GM23338 (cell line): Measurements from ENCODE around the gene TMEM236. TPM values are rescaled to one million over a fixed set of nuclear protein-coding genes. Genes with fewer than 3 reads are reported as not detected.

Experiments
- ATAC-seq: fragments of 200-7000 bp; cut with Tn5 transposase; 3 replicates; pipeline ENCODE4 v1.9.1; 2020
- DNase-seq: peaks from one replicate; pipeline ENCODE4 v3.0.0-alpha.2; 2015; ENCODE audit warnings: low spot score
- H2AFZ ChIP-seq: fragments of 200-600 bp; sonication (generic); 2 replicates; pipeline ENCODE4 v1.8.0; 2016; ENCODE audit warnings: antibody characterized with exemption, mild to moderate bottlenecking, moderate library complexity
- H3F3A ChIP-seq: fragments of 200-600 bp; sonication (generic); replicated peaks from 2 replicates; pipeline ENCODE4 v1.8.0; 2017; ENCODE audit warnings: antibody characterized with exemption, mixed run types, low read depth
- H3K27ac ChIP-seq: fragments of 200-600 bp; sonication (generic); 2 replicates; pipeline ENCODE4 v1.6.1; 2016; ENCODE audit warnings: low read depth
- H3K27me3 ChIP-seq: fragments of 200-600 bp; sonication (generic); 2 replicates; pipeline ENCODE4 v1.8.0; 2016; ENCODE audit warnings: mild to moderate bottlenecking, mixed run types, moderate library complexity; ENCODE audit not compliant: insufficient read depth
- H3K36me3 ChIP-seq: fragments of 200-600 bp; sonication (generic); 2 replicates; pipeline ENCODE4 v1.8.0; 2016; ENCODE audit warnings: mild to moderate bottlenecking; ENCODE audit not compliant: insufficient read depth
- H3K4me1 ChIP-seq: fragments of 200-600 bp; sonication (generic); 2 replicates; pipeline ENCODE4 v1.8.0; 2016; ENCODE audit warnings: mild to moderate bottlenecking, moderate library complexity; ENCODE audit not compliant: insufficient read depth
- H3K4me2 ChIP-seq: fragments of 200-600 bp; sonication (generic); 2 replicates; pipeline ENCODE4 v1.7.1; 2017; ENCODE audit warnings: mixed run types
- H3K4me3 ChIP-seq: fragments of 200-600 bp; sonication (generic); 2 replicates; pipeline ENCODE4 v1.6.1; 2016; ENCODE audit warnings: mixed run types
- H3K79me2 ChIP-seq: fragments of 200-600 bp; sonication (generic); replicated peaks from 2 replicates; pipeline ENCODE4 v1.8.0; 2017; ENCODE audit warnings: mild to moderate bottlenecking; ENCODE audit not compliant: insufficient read depth
- H3K9me2 ChIP-seq: fragments of 200-600 bp; sonication (generic); 2 replicates; pipeline ENCODE4 v1.8.0; 2017; ENCODE audit not compliant: insufficient read depth
- H4K20me1 ChIP-seq: fragments of 200-600 bp; sonication (generic); replicated peaks from 2 replicates; pipeline ENCODE4 v1.8.0; 2017; ENCODE audit warnings: mild to moderate bottlenecking; ENCODE audit not compliant: insufficient read depth
- H3K27ac Mint-ChIP-seq: 2 replicates; pipeline ENCODE4 v1.8.0; 2020; ENCODE audit warnings: inconsistent platforms, mild to moderate bottlenecking, moderate library complexity, mixed read lengths
- H3K27me3 Mint-ChIP-seq: 3 replicates; pipeline ENCODE4 v1.8.0; 2022; ENCODE audit warnings: low read depth, mild to moderate bottlenecking, moderate library complexity, mixed read lengths, inconsistent platforms; ENCODE audit not compliant: insufficient read depth, poor library complexity
- H3K36me3 Mint-ChIP-seq: 3 replicates; pipeline ENCODE4 v1.8.0; 2021; ENCODE audit warnings: low read depth, mild to moderate bottlenecking, inconsistent platforms, moderate library complexity, mixed read lengths
- H3K4me1 Mint-ChIP-seq: 3 replicates; pipeline ENCODE4 v1.8.0; 2020; ENCODE audit warnings: mild to moderate bottlenecking, inconsistent platforms, mixed read lengths
- H3K4me3 Mint-ChIP-seq: 3 replicates; pipeline ENCODE4 v1.8.0; 2021; ENCODE audit warnings: moderate library complexity, mild to moderate bottlenecking, inconsistent platforms, mixed read lengths
- H3K9me3 Mint-ChIP-seq: 3 replicates; pipeline ENCODE4 v1.8.0; 2020; ENCODE audit warnings: moderate library complexity, mild to moderate bottlenecking, inconsistent platforms, mixed read lengths
- CREB1 ChIP-seq: fragments of 250-450 bp; sonication (Bioruptor Pico); IDR thresholded peaks from 2 replicates; pipeline ENCODE4 v1.5.0; 2020; ENCODE audit warnings: low read depth, mild to moderate bottlenecking, moderate library complexity
- EZH2 ChIP-seq: fragments of 200-600 bp; sonication (generic); IDR thresholded peaks from one replicate; pipeline ENCODE4 v1.8.0; 2017; ENCODE audit warnings: antibody characterized with exemption, mild to moderate bottlenecking, low read depth; ENCODE audit not compliant: unreplicated experiment
- EZH2phosphoT487 ChIP-seq: fragments of 200-600 bp; sonication (generic); IDR thresholded peaks from one replicate; pipeline ENCODE4 v1.8.1; 2018; ENCODE audit warnings: antibody characterized with exemption; ENCODE audit not compliant: unreplicated experiment
- JUNB ChIP-seq: IDR thresholded peaks from one replicate; pipeline ENCODE4 v1.6.1; 2016; ENCODE audit warnings: antibody characterized with exemption; ENCODE audit not compliant: unreplicated experiment
- NANOG ChIP-seq: IDR thresholded peaks from 2 replicates; pipeline ENCODE4 v1.6.1; 2016; ENCODE audit warnings: antibody characterized with exemption, borderline replicate concordance
- POLR2AphosphoS5 ChIP-seq: IDR thresholded peaks from 2 replicates; pipeline ENCODE4 v1.6.1; 2016; ENCODE audit warnings: antibody characterized with exemption, low read depth
- STAT1 ChIP-seq: IDR thresholded peaks from one replicate; pipeline ENCODE4 v1.6.1; 2016; ENCODE audit warnings: antibody characterized with exemption; ENCODE audit not compliant: unreplicated experiment
- ZNF114 ChIP-seq: fragments of 250-450 bp; sonication (Bioruptor Pico); IDR thresholded peaks from 2 replicates; pipeline ENCODE4 v1.5.0; 2020; ENCODE audit warnings: mild to moderate bottlenecking, moderate library complexity
- ZNF331 ChIP-seq: fragments of 250-450 bp; sonication (Bioruptor Pico); IDR thresholded peaks from 2 replicates; pipeline ENCODE4 v1.5.0; 2020; ENCODE audit warnings: low read depth, mild to moderate bottlenecking, moderate library complexity
- ZNF462 ChIP-seq: fragments of 250-450 bp; sonication (Bioruptor Pico); IDR thresholded peaks from 2 replicates; pipeline ENCODE4 v1.5.0; 2020; ENCODE audit warnings: mild to moderate bottlenecking, moderate library complexity
- polyA plus RNA-seq: library from polyadenylated mRNA; unstranded; fragments of >200 nt; fragmentation: Nextera tagmentation; extraction: Ambion mirVana; gene quantifications from 2 replicates; pipeline ENCODE4 v1.2.1, GENCODE V29; 2016
- total RNA-seq: library from RNA; depleted of rRNA; stranded (reverse); fragments of >200 nt; shearing (Covaris generic); gene quantifications from 2 replicates; pipeline ENCODE4 v1.2.3, GENCODE V29; 2014
- TF ChIP-seq, protein P1 (sequence below): IDR thresholded peaks from one replicate; pipeline ENCODE4 v1.6.1; 2018; ENCODE audit warnings: antibody characterized with exemption; ENCODE audit not compliant: unreplicated experiment
- TF ChIP-seq, protein P2 (sequence below): IDR thresholded peaks from 2 replicates; pipeline ENCODE4 v1.6.1; 2016; ENCODE audit warnings: antibody characterized with exemption
- TF ChIP-seq, protein P3 (sequence below), 2 experiments: fragments of 200-600 bp in 1 of 2; sonication (generic) in 1 of 2; conservative IDR thresholded peaks; 2 replicates each; pipeline versions ENCODE4 v1.5.1 to v1.6.1; 2016 to 2017; ENCODE audit warnings: antibody characterized with exemption in 2 of 2, low read depth in 2 of 2, mild to moderate bottlenecking in 2 of 2, moderate library complexity in 1 of 2

The TMEM236 gene
- total and polyA plus RNA-seq, 2 experiments from 2014 or later, result 0.03 TPM

- TF ChIP-seq, protein P1, sequence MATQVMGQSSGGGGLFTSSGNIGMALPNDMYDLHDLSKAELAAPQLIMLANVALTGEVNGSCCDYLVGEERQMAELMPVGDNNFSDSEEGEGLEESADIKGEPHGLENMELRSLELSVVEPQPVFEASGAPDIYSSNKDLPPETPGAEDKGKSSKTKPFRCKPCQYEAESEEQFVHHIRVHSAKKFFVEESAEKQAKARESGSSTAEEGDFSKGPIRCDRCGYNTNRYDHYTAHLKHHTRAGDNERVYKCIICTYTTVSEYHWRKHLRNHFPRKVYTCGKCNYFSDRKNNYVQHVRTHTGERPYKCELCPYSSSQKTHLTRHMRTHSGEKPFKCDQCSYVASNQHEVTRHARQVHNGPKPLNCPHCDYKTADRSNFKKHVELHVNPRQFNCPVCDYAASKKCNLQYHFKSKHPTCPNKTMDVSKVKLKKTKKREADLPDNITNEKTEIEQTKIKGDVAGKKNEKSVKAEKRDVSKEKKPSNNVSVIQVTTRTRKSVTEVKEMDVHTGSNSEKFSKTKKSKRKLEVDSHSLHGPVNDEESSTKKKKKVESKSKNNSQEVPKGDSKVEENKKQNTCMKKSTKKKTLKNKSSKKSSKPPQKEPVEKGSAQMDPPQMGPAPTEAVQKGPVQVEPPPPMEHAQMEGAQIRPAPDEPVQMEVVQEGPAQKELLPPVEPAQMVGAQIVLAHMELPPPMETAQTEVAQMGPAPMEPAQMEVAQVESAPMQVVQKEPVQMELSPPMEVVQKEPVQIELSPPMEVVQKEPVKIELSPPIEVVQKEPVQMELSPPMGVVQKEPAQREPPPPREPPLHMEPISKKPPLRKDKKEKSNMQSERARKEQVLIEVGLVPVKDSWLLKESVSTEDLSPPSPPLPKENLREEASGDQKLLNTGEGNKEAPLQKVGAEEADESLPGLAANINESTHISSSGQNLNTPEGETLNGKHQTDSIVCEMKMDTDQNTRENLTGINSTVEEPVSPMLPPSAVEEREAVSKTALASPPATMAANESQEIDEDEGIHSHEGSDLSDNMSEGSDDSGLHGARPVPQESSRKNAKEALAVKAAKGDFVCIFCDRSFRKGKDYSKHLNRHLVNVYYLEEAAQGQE, result no peak
- TF ChIP-seq EZH2phosphoT487 (no peak), EZH2 (no peak), POLR2AphosphoS5 (no peak), ZNF114 (CRISPR knock-in tag) (no peak), JUNB (no peak), NANOG (no peak), STAT1 (no peak), CREB1 (CRISPR knock-in tag) (no peak), ZNF331 (CRISPR knock-in tag) (no peak)
- TF ChIP-seq, protein P2, sequence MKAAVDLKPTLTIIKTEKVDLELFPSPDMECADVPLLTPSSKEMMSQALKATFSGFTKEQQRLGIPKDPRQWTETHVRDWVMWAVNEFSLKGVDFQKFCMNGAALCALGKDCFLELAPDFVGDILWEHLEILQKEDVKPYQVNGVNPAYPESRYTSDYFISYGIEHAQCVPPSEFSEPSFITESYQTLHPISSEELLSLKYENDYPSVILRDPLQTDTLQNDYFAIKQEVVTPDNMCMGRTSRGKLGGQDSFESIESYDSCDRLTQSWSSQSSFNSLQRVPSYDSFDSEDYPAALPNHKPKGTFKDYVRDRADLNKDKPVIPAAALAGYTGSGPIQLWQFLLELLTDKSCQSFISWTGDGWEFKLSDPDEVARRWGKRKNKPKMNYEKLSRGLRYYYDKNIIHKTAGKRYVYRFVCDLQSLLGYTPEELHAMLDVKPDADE, result no peak
- TF ChIP-seq, protein P3, sequence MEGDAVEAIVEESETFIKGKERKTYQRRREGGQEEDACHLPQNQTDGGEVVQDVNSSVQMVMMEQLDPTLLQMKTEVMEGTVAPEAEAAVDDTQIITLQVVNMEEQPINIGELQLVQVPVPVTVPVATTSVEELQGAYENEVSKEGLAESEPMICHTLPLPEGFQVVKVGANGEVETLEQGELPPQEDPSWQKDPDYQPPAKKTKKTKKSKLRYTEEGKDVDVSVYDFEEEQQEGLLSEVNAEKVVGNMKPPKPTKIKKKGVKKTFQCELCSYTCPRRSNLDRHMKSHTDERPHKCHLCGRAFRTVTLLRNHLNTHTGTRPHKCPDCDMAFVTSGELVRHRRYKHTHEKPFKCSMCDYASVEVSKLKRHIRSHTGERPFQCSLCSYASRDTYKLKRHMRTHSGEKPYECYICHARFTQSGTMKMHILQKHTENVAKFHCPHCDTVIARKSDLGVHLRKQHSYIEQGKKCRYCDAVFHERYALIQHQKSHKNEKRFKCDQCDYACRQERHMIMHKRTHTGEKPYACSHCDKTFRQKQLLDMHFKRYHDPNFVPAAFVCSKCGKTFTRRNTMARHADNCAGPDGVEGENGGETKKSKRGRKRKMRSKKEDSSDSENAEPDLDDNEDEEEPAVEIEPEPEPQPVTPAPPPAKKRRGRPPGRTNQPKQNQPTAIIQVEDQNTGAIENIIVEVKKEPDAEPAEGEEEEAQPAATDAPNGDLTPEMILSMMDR (conservative IDR thresholded peaks at IDR 0.05; ENCODE audit: low read depth in 2 of 2), result no peak
These were observed 64.2 kb downstream of the TMEM236 start (continued) for GRCh38 chr10:17816199-17816598.

DNA sequence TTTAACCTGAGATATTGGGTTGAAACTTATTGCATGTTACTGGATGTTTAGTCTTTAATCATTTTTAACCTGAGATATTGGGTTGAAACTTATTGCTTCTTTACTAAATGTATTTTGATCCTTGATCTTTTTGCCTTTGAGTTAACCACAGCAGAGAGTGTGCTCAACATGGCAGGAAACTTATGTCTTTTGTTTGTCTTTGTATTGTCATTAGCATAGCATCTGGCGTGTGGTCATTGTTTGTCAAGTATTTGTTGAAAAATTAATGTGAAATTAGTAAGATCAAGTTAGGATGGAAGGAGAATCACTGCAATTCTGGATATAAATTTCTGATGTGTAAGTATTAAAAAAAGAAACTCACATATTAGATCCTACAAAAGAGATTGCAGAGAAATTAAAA is 65.3 kb downstream of the TMEM236 start:
- Histone ChIP-seq H3K27me3 (no peaks in the 10 kb centered on the region), H3K79me2 (no peaks in the 10 kb centered on the region), H2AFZ (no peak overlapping the region), H4K20me1 (no peaks in the 10 kb centered on the region), H3K9me2 (no peaks in the 10 kb centered on the region), H3F3A (no peaks in the 10 kb centered on the region), H3K4me1 (no peaks in the 10 kb centered on the region), H3K27ac (no peak overlapping the region), H3K4me3 (no peak overlapping the region), H3K4me2 (no peak overlapping the region), H3K36me3 (no peaks in the 10 kb centered on the region)
- Mint-ChIP-seq H3K9me3 (no peaks in the 10 kb centered on the region), H3K27me3 (peaks cover 5% of the 10 kb centered on the region), H3K27ac (no peak overlapping the region), H3K4me3 (no peak overlapping the region), H3K4me1 (no peaks in the 10 kb centered on the region), H3K36me3 (no peaks in the 10 kb centered on the region)
- no peak for DNase-seq
- no peak for ATAC-seq
- no peak for TF ChIP-seq ZNF114 (CRISPR knock-in tag)
- TF ChIP-seq EZH2phosphoT487, result no peak
- TF ChIP-seq ZNF462 (CRISPR knock-in tag), result no peak
- TF ChIP-seq, protein P2, result no peak
